Measurements from ENCODE around the gene FSCN2. TPM values are rescaled to one million over a fixed set of nuclear protein-coding genes. Genes with fewer than 3 reads are reported as not detected.
A peak's percentile ranks its signal among the peaks of the same experiment; 100 is the strongest.

The FSCN2 gene
- total RNA-seq, 2 donors from 2014 or later = 1.6 to 2.0 TPM

GRCh38 chr17:81547614-81547982 is 19.4 kb downstream of the FSCN2 start:
- DNase-seq (ENCODE audit: low spot score) = no peak
- intact Hi-C loops (cut with DNase I) = no loop called here

DNA sequence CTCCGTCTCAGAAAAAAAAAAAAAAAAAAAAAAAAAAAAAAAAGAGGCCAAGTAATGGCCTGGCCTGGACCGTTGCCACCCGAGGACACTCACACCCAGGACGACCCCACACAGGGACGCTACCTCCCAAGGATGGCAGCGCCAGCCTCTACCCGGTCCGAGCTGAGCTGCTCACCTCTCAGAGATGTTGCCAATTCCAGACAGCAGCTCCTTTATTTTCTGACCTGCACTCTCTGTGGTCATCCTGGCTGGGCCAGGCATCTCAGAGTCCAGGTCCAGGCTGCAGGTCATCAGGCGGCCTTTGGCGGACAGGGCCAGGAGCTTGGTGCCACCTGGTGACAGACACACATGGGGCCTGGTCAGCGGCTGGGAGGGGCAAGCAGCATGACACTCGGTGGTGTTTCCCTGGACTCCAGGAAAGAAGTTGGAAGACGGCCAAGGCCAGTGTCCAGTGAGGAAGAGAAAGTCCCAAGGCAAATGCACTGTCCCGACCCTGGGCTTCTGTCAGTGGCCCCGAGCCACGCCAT is 20.9 kb downstream of the FSCN2 start:
- intact Hi-C loops (cut with DNase I) = no loop called here
- no peak for DNase-seq (ENCODE audit: low spot score)

- intact Hi-C loops (cut with DNase I) = no loop called here
- no peak for DNase-seq (ENCODE audit: low spot score)
These were observed 21.6 kb downstream of the FSCN2 start for GRCh38 chr17:81549826-81550225.

DNA sequence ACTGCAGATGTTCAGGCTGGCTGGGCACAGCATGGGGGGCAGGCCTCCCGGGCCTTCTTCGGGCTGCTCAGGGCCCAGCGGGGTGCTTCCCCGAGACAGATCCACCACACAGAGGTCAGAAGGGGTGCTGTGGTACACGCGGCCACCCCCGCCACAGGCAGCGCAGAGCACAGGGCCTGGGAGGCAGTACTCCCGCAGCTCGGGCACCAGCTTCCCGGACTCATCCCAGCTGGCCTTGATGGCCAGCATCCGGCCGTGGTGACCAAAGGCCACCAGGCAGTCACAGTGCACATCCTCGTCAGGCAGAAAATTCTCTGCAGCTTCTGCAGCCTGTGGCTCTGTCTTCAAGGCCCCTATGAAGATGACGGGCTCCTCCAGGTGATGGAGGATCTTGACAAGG is 22.1 kb downstream of the FSCN2 start:
- intact Hi-C loops (cut with DNase I) = no loop called here

GRCh38 chr17:81550830-81551457 is 22.8 kb downstream of the FSCN2 start:
- DNase-seq (ENCODE audit: low spot score) = no peak

More for the DNA sequence above, 22.1 kb downstream of the FSCN2 start:
- DNase-seq (ENCODE audit: low spot score) = no peak

GRCh38 chr17:81551458-81552243 is 23.5 kb downstream of the FSCN2 start:
- DNase-seq (ENCODE audit: low spot score) = no peak
- intact Hi-C loops (cut with DNase I) = no loop called here

More at GRCh38 chr17:81550830-81551457, 22.8 kb downstream of the FSCN2 start:
- intact Hi-C loops (cut with DNase I) = no loop called here

DNA sequence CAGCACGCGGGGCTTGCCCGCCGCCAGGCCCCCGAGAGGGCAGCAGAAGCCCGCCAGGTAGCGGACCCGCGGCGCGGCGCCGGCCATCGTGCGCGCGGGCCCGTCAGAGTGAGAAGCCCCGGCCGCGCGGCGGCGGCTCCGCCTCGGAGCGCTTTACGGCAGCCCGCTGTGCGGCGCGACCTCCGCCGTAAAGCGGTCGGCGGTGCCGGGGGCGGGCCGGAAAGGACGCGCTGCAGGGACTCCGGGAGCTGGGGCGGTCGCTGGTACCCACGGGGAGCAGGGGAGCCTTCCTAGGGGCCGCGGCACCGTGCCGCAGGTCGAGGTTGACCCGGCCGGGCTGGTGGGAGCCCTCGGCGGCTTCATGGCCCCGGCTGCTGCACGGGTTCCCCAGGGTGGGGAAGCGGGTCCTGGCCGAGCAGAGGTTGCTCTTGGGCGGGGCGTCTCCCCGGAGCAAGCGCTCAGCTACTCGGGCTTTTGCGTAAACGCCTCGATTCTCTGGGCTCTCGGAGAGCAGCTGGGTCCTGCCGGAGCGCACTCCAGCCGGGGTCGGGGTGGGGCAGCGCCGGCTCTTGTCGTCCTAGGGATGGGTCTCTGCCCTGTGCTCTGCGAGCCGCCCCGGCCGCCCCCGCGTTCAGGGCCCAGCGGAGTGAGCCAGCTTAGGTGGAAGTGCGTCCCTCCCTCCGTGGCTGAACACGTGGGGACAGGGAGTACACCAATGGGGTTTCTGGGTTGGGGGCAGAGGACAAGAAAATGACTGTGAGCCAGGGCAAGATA is 24.3 kb downstream of the FSCN2 start, which contains the start of gene FAAP100:
TSS of gene FAAP100 (minus strand) at position 110 of the 774 bp plus-strand sequence. CDS start at position 87, 23 bp downstream.
- DNase-seq (ENCODE audit: low spot score) = peak; percentile 95
- intact Hi-C loops (cut with DNase I) = no loop called here

DNA sequence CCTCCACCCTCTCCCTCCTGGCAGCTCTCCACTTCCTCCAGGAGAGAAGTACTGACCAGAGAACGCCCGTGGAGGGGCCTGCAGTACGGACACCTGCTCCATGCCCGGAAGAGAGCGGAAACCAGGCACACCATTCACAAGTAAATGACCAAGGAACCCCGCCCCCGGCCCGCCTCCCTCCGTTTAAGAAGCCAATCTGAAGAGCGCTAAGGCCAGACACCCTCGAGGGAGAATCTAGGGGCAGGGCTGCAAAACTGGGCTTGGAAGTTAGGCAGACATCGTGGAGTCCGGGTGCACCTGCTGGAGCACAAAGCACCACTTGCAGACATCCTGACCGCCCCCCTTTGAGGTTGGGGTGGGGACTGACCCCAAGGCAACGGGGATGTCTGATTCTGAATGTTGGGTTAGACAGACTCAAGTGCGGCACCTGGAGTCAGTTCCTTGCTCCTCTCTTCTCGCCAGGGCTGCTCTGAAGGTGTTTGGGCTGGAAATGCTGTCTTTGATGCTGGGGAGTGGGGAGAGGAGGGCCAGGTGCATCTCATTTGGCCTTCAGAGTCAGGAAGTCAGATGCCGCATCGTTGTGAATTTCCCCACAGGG is 24.9 kb downstream of the FSCN2 start:
- DNase-seq (ENCODE audit: low spot score) = peak; percentile 91
- intact Hi-C loops (cut with DNase I) = no loop called here

DNA sequence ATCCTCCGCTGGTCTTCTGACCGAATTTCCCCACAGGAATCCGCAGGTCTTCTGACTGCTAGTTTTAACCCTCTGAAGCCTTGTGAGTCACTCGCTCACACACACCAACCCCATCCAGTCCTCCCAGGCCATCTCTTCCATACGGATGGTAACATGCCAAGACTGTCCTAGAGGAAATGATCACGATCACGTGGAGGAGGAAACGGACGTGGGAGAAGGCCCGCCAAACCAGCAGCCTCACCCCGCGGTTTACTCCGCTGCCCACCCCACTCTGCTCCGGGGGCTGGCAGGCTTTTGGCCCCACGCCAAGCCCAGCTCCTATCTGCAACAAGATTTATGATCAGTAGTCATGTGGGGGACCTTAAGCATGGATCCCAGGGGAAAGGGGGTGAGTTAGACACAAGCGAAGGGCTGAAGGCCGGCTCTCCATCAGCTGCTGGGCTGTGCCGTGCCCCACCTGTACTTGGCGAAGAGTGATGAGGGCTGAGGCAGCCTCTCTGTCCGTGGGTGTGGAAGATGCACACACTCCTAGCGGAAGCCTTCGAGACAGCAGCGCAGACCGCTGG is 25.5 kb downstream of the FSCN2 start:
- no peak for DNase-seq (ENCODE audit: low spot score)
- intact Hi-C loops (cut with DNase I) = no loop called here

GRCh38 chr17:81556175-81556691 is 28.1 kb downstream of the FSCN2 start:
- intact Hi-C loops (cut with DNase I) = loop anchor here in 1 of 2 donors (5.0 kb wide), 1 partner anchor 46 kb away; no protein-coding TSS in a partner anchor
- DNase-seq (ENCODE audit: low spot score) = no peak

- no peak for DNase-seq (ENCODE audit: low spot score)
- intact Hi-C loops (cut with DNase I) = loop anchor here in 1 of 2 donors (5.0 kb wide), 1 partner anchor 45 kb away; no protein-coding TSS in a partner anchor
These were observed 28.7 kb downstream of the FSCN2 start for GRCh38 chr17:81556863-81557262.

GRCh38 chr17:81557276-81558114 is 29.3 kb downstream of the FSCN2 start:
- intact Hi-C loops (cut with DNase I) = loop anchor here in 1 of 2 donors (5.0 kb wide), 1 partner anchor 45 kb away; no protein-coding TSS in a partner anchor
- DNase-seq (ENCODE audit: low spot score) = no peak

GRCh38 chr17:81558115-81558468 is 29.9 kb downstream of the FSCN2 start:
- intact Hi-C loops (cut with DNase I) = loop anchor here in 1 of 2 donors (5.0 kb wide), 1 partner anchor 44 kb away; no protein-coding TSS in a partner anchor
- DNase-seq (ENCODE audit: low spot score) = no peak

- intact Hi-C loops (cut with DNase I) = loop anchor here in 1 of 2 donors (5.0 kb wide), 1 partner anchor 43 kb away; no protein-coding TSS in a partner anchor
- no peak for DNase-seq (ENCODE audit: low spot score)
These were observed 31.0 kb downstream of the FSCN2 start for GRCh38 chr17:81558941-81559806.

DNA sequence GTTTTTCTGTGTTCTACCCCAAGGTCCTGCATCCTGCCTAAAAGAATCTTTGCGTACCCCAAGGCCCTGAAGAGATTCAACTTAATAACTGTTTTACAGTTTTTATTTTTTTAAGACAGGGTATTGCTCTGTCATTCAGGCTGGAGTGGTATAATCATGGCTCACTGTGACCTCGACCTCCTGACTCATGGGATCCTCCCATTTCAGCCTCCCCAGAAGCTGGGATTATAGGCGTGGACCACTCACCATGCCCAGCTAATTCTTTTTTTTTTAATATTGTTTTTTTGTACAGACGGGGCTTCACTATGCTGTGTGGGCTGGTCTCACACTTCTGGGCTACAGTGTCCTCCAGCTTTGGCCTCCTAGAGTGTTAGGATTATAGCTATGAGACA is 33.3 kb downstream of the FSCN2 start:
- intact Hi-C loops (cut with DNase I) = no loop called here

DNA sequence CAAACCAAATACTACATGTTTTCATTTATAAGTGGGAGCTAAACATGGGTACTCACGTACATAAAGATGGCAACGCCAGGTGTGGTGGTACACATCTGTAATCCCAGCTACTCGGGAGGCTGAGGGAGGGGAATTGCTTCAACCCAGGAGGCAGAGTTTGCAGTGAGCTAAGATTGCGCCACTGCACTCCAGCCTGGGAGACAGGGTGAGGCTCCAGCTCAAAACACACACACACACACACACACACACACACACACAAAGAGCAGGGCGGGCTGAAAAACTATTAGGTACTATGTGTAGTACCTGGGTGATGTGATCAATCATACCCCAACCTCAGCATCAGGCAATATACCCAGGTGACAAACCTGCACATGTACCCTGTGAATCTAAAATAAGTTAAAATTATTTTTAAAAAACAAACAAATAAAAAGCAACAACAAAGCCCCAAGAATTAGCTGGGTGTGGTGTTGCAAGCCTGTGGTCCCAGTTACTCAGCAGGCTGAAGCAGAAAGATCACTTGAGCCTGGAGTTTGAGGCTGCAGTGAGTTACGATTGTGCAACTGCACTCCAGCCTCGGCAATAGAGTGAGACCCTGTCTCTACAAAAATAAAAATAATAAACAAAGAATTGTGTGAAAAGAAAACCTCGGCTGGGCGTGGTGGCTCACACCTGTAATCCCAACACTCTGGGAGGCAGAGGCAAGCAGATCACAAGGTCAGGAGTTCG is 35.8 kb downstream of the FSCN2 start:
- intact Hi-C loops (cut with DNase I) = no loop called here
- DNase-seq (ENCODE audit: low spot score) = no peak

More for the DNA sequence above, 33.3 kb downstream of the FSCN2 start:
- no peak for DNase-seq (ENCODE audit: low spot score)
